Measurements from ENCODE around the gene CDKN1A.
"Not testable (repeated sequence)": the region's sequence is repeated elsewhere in the genome, so short reads cannot be mapped to it uniquely, and the experiment has no call there.

The CDKN1A gene

DNA sequence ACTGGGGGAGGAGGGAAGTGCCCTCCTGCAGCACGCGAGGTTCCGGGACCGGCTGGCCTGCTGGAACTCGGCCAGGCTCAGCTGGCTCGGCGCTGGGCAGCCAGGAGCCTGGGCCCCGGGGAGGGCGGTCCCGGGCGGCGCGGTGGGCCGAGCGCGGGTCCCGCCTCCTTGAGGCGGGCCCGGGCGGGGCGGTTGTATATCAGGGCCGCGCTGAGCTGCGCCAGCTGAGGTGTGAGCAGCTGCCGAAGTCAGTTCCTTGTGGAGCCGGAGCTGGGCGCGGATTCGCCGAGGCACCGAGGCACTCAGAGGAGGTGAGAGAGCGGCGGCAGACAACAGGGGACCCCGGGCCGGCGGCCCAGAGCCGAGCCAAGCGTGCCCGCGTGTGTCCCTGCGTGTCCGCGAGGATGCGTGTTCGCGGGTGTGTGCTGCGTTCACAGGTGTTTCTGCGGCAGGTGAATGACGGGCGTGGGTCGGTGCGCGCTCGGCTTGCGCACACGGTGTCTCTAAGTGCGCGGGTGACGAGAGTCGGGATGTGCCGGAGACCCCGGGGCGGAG, at the start of gene CDKN1A:
TSS of gene CDKN1A (plus strand) at position 227 of the 555 bp plus-strand sequence. CDS start 5,388 bp downstream, outside the sequence.
- DNase-seq (ENCODE audit: low spot score): peak; percentile 92

- DNase-seq (ENCODE audit: low spot score): no peak
These were observed 48.7 kb upstream of the CDKN1A start for GRCh38 chr6:36629784-36630183.

- no peak for DNase-seq (ENCODE audit: low spot score)
These were observed 47.0 kb upstream of the CDKN1A start for GRCh38 chr6:36631326-36632011.

GRCh38 chr6:36633370-36633769, 45.1 kb upstream of the CDKN1A start:
- DNase-seq (ENCODE audit: low spot score): no peak

DNA sequence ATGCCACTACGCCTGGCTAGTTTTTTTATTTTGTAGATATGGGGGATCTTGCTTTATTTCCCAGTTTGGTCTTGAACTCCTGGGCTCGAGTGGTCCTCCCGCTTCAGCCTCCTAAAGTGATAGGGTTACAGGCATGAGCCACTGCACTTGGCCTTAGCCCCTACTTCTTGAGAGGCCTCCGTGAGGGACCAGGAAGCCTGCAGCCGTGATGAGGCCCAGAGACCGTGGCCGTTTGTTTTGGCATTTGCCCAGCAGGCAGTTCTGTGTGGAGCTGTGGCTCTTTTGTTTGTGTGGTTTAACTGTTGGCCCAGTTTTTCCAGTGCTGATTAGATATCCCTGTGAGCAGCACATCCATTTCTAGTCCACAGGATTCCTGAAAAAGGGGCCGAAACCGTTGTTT, 44.6 kb upstream of the CDKN1A start:
- no peak for DNase-seq (ENCODE audit: low spot score)

DNA sequence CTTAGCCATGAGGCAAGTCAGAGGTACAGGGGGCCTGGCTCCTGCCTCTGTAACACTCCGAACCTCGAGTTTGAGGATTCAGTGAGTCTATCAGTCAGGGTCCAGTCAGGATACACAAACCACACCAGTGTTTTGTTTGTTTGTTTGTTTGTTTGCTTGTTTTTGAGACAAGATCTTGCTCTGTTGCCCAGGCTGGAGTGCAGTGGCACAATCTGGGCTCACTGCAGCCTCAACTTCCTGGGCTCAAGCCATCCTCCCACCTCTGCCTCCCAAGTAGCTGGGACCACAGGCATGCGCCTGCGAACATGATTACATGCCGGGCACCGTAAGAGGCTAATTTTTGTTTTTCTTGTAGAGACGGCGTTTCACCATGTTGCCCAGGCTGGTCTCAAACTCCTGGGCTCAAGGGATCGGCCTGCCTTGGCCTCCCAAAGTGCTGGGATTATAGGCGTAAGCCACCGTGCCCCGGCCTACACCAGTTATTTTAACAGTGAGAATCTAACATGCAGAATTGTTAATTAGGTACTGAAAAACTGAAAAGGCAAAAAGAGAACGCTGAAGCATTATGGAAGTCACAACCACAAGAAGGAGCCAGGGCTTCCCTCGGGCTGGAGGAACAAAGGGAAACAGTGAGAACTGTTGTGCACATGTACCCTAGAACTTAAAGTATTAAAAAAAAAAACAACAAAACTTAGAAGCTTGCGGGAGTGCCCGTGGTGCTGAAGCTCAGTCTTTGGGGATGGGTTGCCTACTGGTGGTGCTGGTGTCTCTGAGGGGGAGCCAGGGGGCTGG, 44.0 kb upstream of the CDKN1A start:
- no peak for DNase-seq (ENCODE audit: low spot score)

- no peak for DNase-seq (ENCODE audit: low spot score)
These were observed 42.2 kb upstream of the CDKN1A start for GRCh38 chr6:36636283-36636682.

DNA sequence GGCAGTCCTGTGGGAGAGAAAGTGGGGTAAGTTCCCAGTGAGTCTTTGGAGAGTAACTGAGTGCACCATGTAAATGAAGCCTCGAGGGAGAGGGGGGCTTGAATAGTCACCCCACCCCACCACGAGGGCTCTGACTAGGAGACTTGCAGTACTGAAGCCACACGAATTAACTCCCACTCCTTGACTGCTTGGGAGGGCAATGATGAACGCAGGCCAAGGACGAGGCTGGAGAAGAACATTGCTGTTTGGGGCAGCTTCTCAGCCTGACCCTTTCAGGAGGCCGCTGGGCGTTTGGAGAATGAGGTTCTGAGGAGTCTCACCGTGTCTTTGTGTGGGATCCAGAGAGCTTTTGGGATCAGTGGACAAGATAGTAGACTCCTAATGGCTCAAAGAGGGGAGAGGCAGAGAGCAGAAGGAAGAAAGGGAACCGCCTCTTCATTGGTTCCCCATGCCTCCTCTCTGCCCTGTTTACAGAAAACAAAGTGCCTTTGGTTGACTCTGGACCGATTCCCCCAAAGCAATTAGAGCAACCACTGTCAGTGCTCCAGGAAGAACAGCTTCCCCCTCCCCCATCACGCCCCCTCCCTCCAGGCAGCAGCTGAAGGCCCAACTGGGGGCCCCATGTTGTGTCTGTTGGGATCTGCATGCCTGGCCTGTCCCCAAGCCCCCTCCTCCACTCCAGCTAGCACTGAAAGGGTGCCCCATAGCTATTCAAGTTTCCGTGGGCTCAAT, 41.7 kb upstream of the CDKN1A start:
- no peak for DNase-seq (ENCODE audit: low spot score)

- DNase-seq (ENCODE audit: low spot score): no peak
These were observed 39.9 kb upstream of the CDKN1A start for GRCh38 chr6:36638579-36638978.

- DNase-seq (ENCODE audit: low spot score): no peak
These were observed 39.2 kb upstream of the CDKN1A start for GRCh38 chr6:36639171-36639808.

- DNase-seq (ENCODE audit: low spot score): no peak
These were observed 37.0 kb upstream of the CDKN1A start for GRCh38 chr6:36641543-36641942.

DNA sequence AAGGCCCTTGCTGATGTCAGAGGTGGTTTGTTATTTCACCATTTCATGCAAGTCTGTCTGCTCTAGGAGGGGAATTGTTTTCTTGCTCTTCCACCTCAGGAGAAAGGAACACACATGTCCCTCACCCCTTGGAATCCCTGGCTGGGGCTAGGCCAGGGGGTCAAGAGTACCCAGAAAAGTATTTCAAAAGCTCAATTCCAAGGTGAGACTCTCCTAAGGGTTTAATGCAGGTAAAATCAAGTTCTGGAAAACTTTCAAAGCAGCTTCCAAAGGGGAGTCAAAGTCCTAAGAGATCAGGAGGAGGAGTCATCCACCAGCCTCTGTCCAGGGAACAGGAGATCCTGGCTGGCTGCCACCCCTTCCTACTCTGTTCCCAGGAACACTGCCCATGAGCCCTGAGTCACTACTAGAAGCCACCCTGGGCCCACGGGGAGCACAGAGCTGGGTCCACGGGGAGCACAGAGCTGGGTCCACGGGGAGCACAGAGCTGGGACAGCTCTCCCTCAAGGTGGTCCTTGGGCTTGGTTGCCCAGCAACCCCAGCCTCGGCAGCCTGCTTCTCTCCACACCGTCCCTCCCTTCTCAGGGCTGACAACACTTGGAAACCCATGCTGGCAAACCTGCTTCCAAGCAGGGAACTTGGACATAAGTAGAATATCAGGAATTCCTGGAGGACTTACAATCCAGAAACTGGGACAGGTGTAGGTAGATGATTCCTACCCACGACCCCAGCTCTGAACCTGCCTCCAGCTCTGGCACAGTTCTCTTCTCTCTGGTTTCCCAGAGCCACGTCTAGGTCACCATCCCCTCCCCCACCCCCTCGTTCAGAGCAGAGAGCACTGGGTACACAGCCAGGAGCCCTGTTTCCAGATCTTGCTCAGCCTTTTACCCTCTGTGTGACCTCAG, 35.3 kb upstream of the CDKN1A start:
- peak; percentile 90 for DNase-seq (ENCODE audit: low spot score)

DNA sequence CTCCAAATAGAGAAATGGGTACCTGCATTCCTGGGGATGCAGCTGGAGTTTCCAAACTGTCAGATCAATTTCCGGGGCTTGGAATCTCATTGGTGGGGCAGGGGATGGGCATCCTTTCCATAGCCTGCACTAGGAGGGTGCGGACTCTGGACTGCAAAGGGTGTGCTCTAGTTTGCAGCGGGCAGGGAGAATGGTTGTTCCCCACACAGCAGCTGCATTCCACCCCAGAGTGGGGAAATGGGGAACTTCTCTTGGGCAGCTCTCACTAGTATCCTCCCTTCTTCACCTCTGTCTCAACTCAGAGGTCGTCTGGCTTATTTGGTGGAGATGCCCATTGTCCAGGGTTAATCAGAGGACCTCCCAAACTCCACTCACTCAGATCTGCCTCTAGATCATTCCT, 34.5 kb upstream of the CDKN1A start:
- no peak for DNase-seq (ENCODE audit: low spot score)

DNA sequence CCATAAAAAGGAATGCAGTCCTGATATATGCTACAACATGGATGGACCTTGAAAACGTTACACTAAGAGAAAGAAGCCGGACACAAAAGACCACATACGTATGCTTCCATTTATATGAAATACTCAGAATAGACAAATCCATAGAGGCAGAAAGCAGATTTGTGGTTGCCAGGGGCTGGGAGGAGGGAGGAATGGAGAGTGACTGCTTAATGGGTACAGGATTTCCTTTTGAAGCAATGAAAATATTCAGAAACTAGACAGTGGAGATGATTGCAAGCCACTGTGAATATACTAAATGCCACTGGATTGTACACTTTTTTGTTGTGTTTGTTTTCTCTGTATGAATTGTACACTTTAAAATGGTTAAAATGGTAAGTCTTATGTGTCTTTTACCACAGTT, 29.4 kb upstream of the CDKN1A start:
- DNase-seq (ENCODE audit: low spot score): no peak

- no peak for DNase-seq (ENCODE audit: low spot score)
These were observed 28.6 kb upstream of the CDKN1A start for GRCh38 chr6:36649701-36650484.

DNA sequence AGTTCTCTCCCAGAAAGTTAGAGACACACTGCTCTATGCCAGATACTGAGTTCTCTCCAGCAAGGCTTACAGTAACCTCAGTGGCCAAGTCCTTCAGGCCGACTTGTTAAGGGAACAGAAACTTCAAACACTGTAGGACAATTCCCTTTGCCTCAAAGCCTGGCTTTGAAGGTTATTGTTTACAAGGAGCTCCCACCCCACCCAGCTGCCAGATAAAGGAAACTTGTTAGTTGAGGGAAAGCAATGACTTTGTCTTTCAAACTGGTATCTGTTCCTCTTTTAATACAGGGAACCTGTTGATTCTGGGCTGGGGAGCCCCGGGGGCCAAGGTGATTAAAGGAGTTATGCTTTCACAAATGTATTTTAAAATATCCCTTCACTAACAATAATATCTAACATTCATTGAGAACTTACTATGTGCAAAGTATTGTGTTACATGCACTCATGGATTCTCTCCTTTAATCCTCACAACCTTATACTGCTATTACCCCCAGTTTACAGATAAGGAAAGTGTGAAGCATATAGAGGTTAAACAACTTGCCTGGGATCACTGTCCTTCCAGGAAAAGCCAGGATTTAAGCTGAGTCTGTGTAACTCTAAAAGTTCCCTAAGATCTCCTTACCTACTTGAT, 27.6 kb upstream of the CDKN1A start:
- DNase-seq (ENCODE audit: low spot score): peak; percentile 30

- no peak for DNase-seq (ENCODE audit: low spot score)
These were observed 26.7 kb upstream of the CDKN1A start for GRCh38 chr6:36651659-36652379.

GRCh38 chr6:36654469-36654868, 24.0 kb upstream of the CDKN1A start:
- not testable (repeated sequence) for DNase-seq (ENCODE audit: low spot score)
